ENCODE measurements around the gene FBXO10. TPM values are rescaled to one million over a fixed set of nuclear protein-coding genes. Genes with fewer than 3 reads are reported as not detected.

FBXO10 gene
- total and polyA plus RNA-seq, 2 of the 8 experiments (the other 6 are each of a cell fraction or from before 2014, with no cell fraction given), result 13.1 to 13.9 TPM

- Histone ChIP-seq H2BK20ac (ENCODE audit: low read length) (no peak overlapping the region), H2AFZ (ENCODE audit: low read length) (no peak overlapping the region), H3K27me3 (replicated peaks in 1 of 4; ENCODE audit: control insufficient read depth in 3 of 4, extremely low read depth in 1 of 4, insufficient read depth in 3 of 4, low read length in 3 of 4) (no peaks in the 10 kb centered on the region), H3K14ac (ENCODE audit: insufficient read length) (no peak overlapping the region), H3K9me3 (ENCODE audit: insufficient read depth in 2 of 2, low read depth in 1 of 2, low read length in 1 of 2) (no peaks in the 10 kb centered on the region), H3K27ac (ENCODE audit: low read depth, low read length) (no peak overlapping the region), H3K4me3 (ENCODE audit: extremely low read depth in 1 of 4, insufficient read depth in 2 of 4, low read depth in 3 of 4, low read length in 4 of 4) (no peak overlapping the region), H4K91ac (replicated peaks; ENCODE audit: insufficient read length, low read length) (no peak overlapping the region), H4K20me1 (replicated peaks in 1 of 2; ENCODE audit: control insufficient read depth in 1 of 2, insufficient read depth in 2 of 2, low read length in 2 of 2) (peaks cover 0 to 3% of the 10 kb centered on the region in 2 experiments), H3K4me2 (ENCODE audit: insufficient read depth in 1 of 2, low read depth in 2 of 2, low read length in 2 of 2) (no peak overlapping the region), H2BK12ac (ENCODE audit: low read depth, low read length) (no peak overlapping the region), H4K8ac (ENCODE audit: extremely low read depth, insufficient read depth, low read length) (no peak overlapping the region), H3K18ac (ENCODE audit: extremely low read depth, low read length) (no peak overlapping the region), H3K56ac (replicated peaks; ENCODE audit: insufficient read length, low read depth, low read length) (no peak overlapping the region), H3K23ac (ENCODE audit: insufficient read length) (no peak overlapping the region), H3K4me1 (replicated peaks in 1 of 4; ENCODE audit: control insufficient read depth in 3 of 4, insufficient read depth in 4 of 4, low read length in 3 of 4) (no peaks in the 10 kb centered on the region; a peak in 1 of 7 replicates), H3K23me2 (ENCODE audit: low read depth, low read length) (no peaks in the 10 kb centered on the region), H3K36me3 (ENCODE audit: control insufficient read depth in 2 of 4, insufficient read depth in 4 of 4, low read length in 3 of 4) (no peaks in the 10 kb centered on the region), H2AK5ac (ENCODE audit: low read depth, low read length) (no peak overlapping the region), H3K79me2 (ENCODE audit: control insufficient read depth in 1 of 2, insufficient read depth in 2 of 2, low read length in 2 of 2) (no peaks in the 10 kb centered on the region), H4K5ac (ENCODE audit: insufficient read length, low read depth, low read length) (no peak overlapping the region), H3K9ac (replicated peaks in 1 of 4; ENCODE audit: extremely low read depth in 1 of 4, low read depth in 3 of 4, low read length in 3 of 4) (no peak overlapping the region), H3K79me1 (ENCODE audit: low read depth, low read length) (no peaks in the 10 kb centered on the region), H2BK5ac (ENCODE audit: low read depth, low read length) (no peak overlapping the region), H3K4ac (replicated peaks; ENCODE audit: insufficient read length, low read depth, low read length) (no peak overlapping the region), H2BK120ac (replicated peaks; ENCODE audit: low read depth, low read length) (no peak overlapping the region), H2BK15ac (ENCODE audit: low read length) (no peak overlapping the region)
- CTCF ChIA-PET (ENCODE audit: partially characterized antibody), result no interaction called here
- no peak for TF ChIP-seq EZH2 (IDR thresholded peaks at IDR 0.05; ENCODE audit: low read depth, low read length, severe bottlenecking)
- POLR2A ChIA-PET (ENCODE audit: partially characterized antibody), result interaction anchor here (1.3 kb wide), 1 partner anchor 15 kb away, joined by 3 read pairs; no protein-coding TSS in a partner anchor
- FAIRE-seq, result no peak
- DNase-seq (ENCODE audit: low read depth in 1 of 2, low spot score in 2 of 2), result no peak
- 80% methylated on average over 1 of the region's 1 CpG; no CpG with 5 or more reads in 1 of the 2 experiments for WGBS, 2 experiments (ENCODE audit: extremely low coverage in 1 of 2, insufficient coverage in 1 of 2, insufficient read length in 1 of 2, insufficient replicate concordance in 2 of 2, low coverage in 1 of 2, low lambda C conversion rate in 2 of 2, missing lambda C conversion rate in 1 of 2)
Observed at GRCh38 chr9:37550781-37551180, 25.4 kb downstream of the FBXO10 start.
